ENCODE results near the gene AHNAK.
"Not testable (repeated sequence)": the region's sequence is repeated elsewhere in the genome, so short reads cannot be mapped to it uniquely, and the experiment has no call there.

AHNAK gene

DNA sequence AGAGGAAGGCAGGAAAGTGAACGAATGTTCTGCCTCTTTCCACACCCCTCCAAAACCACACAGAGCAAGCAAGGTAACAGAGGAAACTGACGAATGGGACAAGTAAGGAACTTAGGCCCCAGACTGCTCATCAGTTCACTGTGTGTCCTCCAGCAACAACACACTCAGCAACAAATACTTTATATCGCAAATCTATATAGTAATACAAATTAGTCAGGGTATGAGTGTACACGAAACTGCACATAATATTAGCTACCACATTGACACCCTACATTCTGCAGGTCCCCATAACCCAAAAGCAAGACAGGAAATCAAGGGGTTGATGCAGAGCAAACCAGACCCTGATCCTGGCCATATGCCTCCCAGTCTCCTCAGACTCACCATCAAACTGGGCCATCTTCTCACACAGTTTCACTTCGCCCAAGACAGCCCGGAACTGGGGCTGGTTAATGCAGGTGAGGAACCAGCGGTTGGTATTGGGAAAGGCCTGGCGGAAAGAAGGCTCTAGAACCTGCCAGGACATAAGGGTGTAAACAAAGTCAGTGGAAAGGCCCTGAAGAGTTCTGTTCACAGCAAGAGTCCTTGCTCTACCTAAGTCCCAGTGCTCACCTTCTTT is 20.5 kb upstream of the AHNAK start:
- no peaks in the 10 kb centered on the region for H3K9me3 ChIP-seq (ENCODE audit: control insufficient read depth, low read length)
- peaks cover 5% of the 10 kb centered on the region for H3K36me3 ChIP-seq (ENCODE audit: control insufficient read depth, insufficient read depth, low read length)
- H3K4me3 ChIP-seq (ENCODE audit: low read length): no peak overlapping the region
- no peak overlapping the region for H3K9ac ChIP-seq (ENCODE audit: low read length)
- H3K27me3 ChIP-seq (ENCODE audit: control insufficient read depth, insufficient read depth, low read length): no peaks in the 10 kb centered on the region
- H3K4me1 ChIP-seq (ENCODE audit: control insufficient read depth, insufficient read depth, low read length): peaks cover 6% of the 10 kb centered on the region

GRCh38 chr11:62566247-62566646 is 19.6 kb upstream of the AHNAK start:
- Histone ChIP-seq H3K4me1 (ENCODE audit: control insufficient read depth, insufficient read depth, low read length) (peaks cover 5% of the 10 kb centered on the region), H3K27me3 (ENCODE audit: control insufficient read depth, insufficient read depth, low read length) (no peaks in the 10 kb centered on the region), H3K4me3 (ENCODE audit: low read length) (no peak overlapping the region), H3K36me3 (ENCODE audit: control insufficient read depth, insufficient read depth, low read length) (peaks cover 5% of the 10 kb centered on the region), H3K9me3 (ENCODE audit: control insufficient read depth, low read length) (no peaks in the 10 kb centered on the region), H3K9ac (ENCODE audit: low read length) (no peak overlapping the region)

- H3K4me3 ChIP-seq (ENCODE audit: low read length): no peak overlapping the region
- H3K4me1 ChIP-seq (ENCODE audit: control insufficient read depth, insufficient read depth, low read length): peaks cover 15% of the 10 kb centered on the region
- no peak overlapping the region for H3K9ac ChIP-seq (ENCODE audit: low read length)
- no peaks in the 10 kb centered on the region for H3K9me3 ChIP-seq (ENCODE audit: control insufficient read depth, low read length)
- H3K36me3 ChIP-seq (ENCODE audit: control insufficient read depth, insufficient read depth, low read length): peaks cover 5% of the 10 kb centered on the region
- no peaks in the 10 kb centered on the region for H3K27me3 ChIP-seq (ENCODE audit: control insufficient read depth, insufficient read depth, low read length)
These were observed 18.6 kb upstream of the AHNAK start for GRCh38 chr11:62565100-62565802.

DNA sequence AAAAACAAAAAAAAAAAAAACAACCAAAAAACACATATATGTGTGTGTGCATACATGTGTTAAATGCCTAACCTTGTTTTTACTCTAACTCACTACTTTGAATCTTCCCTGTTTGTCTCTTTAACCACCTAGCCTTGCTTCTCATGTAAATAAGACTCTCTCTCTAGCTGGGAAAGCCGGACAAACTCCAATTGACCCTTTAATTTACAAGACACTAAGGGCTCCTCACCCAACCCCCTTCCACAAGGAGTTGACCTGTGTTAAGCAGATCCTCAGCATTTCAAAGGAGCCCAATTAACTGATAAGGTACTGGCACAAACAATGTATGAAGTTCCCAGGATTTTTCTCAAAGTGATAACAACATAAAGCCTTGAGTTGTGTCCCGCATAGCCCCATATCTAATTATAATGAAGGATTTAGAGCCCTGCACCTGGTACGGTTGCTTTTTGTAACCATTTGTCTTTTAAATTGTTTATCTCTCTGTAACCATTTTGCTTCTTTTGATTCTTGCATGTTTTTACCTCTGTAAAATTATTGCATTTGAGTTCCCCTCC is 15.1 kb upstream of the AHNAK start:
- not testable (repeated sequence) for H3K36me3 ChIP-seq (ENCODE audit: control insufficient read depth, insufficient read depth, low read length)

DNA sequence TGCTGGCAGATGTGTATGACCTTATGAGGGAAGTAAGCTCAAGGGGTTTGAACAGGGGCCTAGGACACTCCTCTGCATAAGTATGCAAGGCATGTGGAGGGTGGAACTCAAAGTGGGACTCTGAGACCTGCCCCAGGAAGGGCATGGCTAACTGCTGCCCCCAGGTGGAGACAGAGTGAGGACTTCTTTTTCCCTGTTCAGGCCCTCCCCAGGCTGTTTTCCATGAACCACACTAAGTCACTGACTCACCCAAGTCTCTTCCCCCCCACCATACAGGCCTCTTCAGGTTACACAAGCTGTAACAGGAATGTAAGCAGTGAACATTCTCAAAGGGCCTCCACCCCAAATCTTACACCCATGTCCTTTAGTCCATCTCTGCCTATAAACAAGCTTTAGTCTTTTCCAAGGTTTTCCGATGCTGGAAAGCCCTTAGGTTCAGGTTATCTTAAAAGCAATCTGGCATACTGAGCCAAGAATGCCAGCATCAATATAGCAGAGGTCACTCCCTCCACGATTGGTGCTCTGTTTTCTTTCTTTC is 14.0 kb upstream of the AHNAK start:
- H3K9me3 ChIP-seq (ENCODE audit: control insufficient read depth, low read length): no peaks in the 10 kb centered on the region
- no peaks in the 10 kb centered on the region for H3K27me3 ChIP-seq (ENCODE audit: control insufficient read depth, insufficient read depth, low read length)
- H3K9ac ChIP-seq (ENCODE audit: low read length): peak overlapping the region; percentile 41
- no peaks in the 10 kb centered on the region for H3K36me3 ChIP-seq (ENCODE audit: control insufficient read depth, insufficient read depth, low read length)
- H3K4me3 ChIP-seq (ENCODE audit: low read length): no peak overlapping the region
- H3K4me1 ChIP-seq (ENCODE audit: control insufficient read depth, insufficient read depth, low read length): peaks cover 35% of the 10 kb centered on the region

More for the DNA sequence above, 15.1 kb upstream of the AHNAK start:
- H3K9ac ChIP-seq (ENCODE audit: low read length); H3K27me3 ChIP-seq (ENCODE audit: control insufficient read depth, insufficient read depth, low read length); H3K9me3 ChIP-seq (ENCODE audit: control insufficient read depth, low read length); H3K4me3 ChIP-seq (ENCODE audit: low read length): not testable (repeated sequence)
- peaks cover 26% of the 10 kb centered on the region for H3K4me1 ChIP-seq (ENCODE audit: control insufficient read depth, insufficient read depth, low read length)

- peak overlapping the region; percentile 10 for H3K9ac ChIP-seq (ENCODE audit: low read length)
- not testable (repeated sequence) for H3K9me3 ChIP-seq (ENCODE audit: control insufficient read depth, low read length); H3K36me3 ChIP-seq (ENCODE audit: control insufficient read depth, insufficient read depth, low read length); H3K27me3 ChIP-seq (ENCODE audit: control insufficient read depth, insufficient read depth, low read length); H3K4me3 ChIP-seq (ENCODE audit: low read length)
- H3K4me1 ChIP-seq (ENCODE audit: control insufficient read depth, insufficient read depth, low read length): peaks cover 42% of the 10 kb centered on the region
These were observed 13.0 kb upstream of the AHNAK start for GRCh38 chr11:62559626-62560025.

DNA sequence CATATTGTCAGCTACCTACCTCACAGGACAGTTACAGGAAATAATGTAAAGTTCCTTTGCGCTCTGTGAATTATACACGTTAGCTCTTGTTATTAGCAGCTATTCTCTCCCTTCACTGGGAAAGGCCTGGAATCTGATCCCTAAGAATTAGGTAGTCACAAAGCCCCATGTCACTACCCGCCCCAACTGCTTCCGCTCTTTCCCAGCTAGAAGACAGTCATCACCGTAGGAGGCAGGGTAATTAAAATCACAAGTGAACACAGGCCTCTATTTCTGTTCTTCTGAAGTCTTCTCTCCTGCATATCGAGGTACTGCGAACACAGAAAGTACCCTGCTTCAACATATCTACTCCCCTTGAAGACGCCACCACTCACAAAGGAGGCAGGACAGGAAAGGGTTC is 12.6 kb upstream of the AHNAK start:
- no peaks in the 10 kb centered on the region for H3K9me3 ChIP-seq (ENCODE audit: control insufficient read depth, low read length)
- no peak overlapping the region for H3K4me3 ChIP-seq (ENCODE audit: low read length)
- H3K4me1 ChIP-seq (ENCODE audit: control insufficient read depth, insufficient read depth, low read length): peaks cover 46% of the 10 kb centered on the region
- no peak overlapping the region for H3K9ac ChIP-seq (ENCODE audit: low read length)
- H3K36me3 ChIP-seq (ENCODE audit: control insufficient read depth, insufficient read depth, low read length): no peaks in the 10 kb centered on the region
- H3K27me3 ChIP-seq (ENCODE audit: control insufficient read depth, insufficient read depth, low read length): no peaks in the 10 kb centered on the region

- Histone ChIP-seq H3K9ac (ENCODE audit: low read length) (no peak overlapping the region), H3K36me3 (ENCODE audit: control insufficient read depth, insufficient read depth, low read length) (no peaks in the 10 kb centered on the region), H3K9me3 (ENCODE audit: control insufficient read depth, low read length) (no peaks in the 10 kb centered on the region), H3K4me1 (ENCODE audit: control insufficient read depth, insufficient read depth, low read length) (peaks cover 51% of the 10 kb centered on the region), H3K4me3 (ENCODE audit: low read length) (no peak overlapping the region), H3K27me3 (ENCODE audit: control insufficient read depth, insufficient read depth, low read length) (no peaks in the 10 kb centered on the region)
These were observed 12.1 kb upstream of the AHNAK start for GRCh38 chr11:62558669-62559068.

DNA sequence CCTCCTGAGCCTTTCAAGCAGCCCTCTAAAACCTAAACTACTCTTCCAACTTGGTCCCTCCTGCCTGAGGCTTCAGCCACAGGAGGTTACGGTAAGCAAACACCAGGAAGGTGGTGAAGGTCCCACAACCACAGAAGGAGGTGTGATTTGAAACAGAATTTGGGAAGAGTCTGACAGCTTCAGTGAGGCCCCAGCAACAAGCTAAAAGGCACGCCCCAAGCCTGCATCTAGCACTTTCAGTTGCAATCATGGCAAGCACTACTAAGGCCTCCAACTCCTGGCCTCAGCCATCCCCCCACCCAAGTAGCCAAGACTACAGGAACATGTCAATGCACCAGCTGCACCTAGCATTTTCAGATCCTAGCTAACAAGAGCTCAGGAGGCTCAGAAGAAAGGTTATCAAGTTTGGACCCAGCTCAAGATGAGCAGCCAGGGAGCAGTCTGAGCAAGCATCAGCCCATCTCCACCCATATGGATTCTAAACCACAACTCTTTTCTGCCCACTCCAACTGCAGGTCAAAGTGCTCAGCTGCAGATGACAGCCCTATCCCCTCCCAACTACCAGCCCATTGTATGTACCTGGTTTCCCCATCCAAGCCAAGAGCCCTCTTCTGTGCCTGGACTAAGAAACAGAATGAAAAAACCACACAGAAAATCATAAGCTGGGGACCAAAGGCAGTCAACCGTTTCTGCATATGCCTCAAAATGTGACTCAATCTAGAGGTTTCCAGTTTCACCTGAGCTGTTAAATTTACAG is 10.4 kb upstream of the AHNAK start:
- Histone ChIP-seq H3K36me3 (ENCODE audit: control insufficient read depth, insufficient read depth, low read length) (no peaks in the 10 kb centered on the region), H3K9ac (ENCODE audit: low read length) (peak overlapping the region; percentile 59), H3K27me3 (ENCODE audit: control insufficient read depth, insufficient read depth, low read length) (no peaks in the 10 kb centered on the region), H3K9me3 (ENCODE audit: control insufficient read depth, low read length) (no peaks in the 10 kb centered on the region), H3K4me1 (ENCODE audit: control insufficient read depth, insufficient read depth, low read length) (peaks cover 66% of the 10 kb centered on the region), H3K4me3 (ENCODE audit: low read length) (peak overlapping the region; percentile 22)

DNA sequence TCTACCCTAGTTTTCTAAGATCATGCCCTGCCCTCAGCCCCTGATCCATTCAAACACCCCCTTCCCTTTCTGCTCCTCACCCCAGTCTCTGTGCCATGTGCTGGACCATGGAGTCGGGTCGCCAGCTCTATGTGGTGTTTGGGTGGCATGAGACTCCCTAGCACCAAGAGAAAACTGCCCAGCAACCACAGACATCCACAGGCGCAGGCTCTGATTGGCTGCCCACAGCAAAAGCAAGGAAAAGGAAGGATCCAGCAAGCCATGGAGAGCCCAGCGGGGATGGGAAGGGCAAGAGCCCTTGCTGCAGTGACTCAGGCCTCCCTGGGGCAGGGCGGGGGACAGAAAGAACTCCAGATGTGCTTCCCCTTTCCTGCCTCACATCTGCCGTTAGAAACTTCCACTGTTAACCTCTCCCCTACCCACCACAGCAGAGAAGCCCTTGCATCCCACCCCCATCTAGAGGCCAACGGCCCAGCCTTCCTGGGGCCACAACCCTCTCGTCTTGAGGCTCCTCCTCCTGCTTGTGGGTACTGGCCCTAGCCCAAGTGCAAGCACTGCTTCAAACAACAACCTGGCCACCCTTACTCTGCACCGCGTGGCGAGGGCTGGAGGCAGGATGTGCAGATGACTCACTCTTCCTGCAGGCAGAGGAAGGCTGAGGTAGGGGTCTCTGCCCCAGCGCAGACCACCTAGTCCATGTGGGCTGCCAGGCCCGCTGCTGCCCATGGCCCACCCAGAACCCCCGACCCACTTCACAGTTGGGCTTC is 9.7 kb upstream of the AHNAK start:
- H3K27me3 ChIP-seq (ENCODE audit: control insufficient read depth, insufficient read depth, low read length): no peaks in the 10 kb centered on the region
- no peaks in the 10 kb centered on the region for H3K36me3 ChIP-seq (ENCODE audit: control insufficient read depth, insufficient read depth, low read length)
- H3K4me1 ChIP-seq (ENCODE audit: control insufficient read depth, insufficient read depth, low read length): peaks cover 74% of the 10 kb centered on the region
- no peaks in the 10 kb centered on the region for H3K9me3 ChIP-seq (ENCODE audit: control insufficient read depth, low read length)
- peak overlapping the region; percentile 22 for H3K4me3 ChIP-seq (ENCODE audit: low read length)
- H3K9ac ChIP-seq (ENCODE audit: low read length): peak overlapping the region; percentile 59

DNA sequence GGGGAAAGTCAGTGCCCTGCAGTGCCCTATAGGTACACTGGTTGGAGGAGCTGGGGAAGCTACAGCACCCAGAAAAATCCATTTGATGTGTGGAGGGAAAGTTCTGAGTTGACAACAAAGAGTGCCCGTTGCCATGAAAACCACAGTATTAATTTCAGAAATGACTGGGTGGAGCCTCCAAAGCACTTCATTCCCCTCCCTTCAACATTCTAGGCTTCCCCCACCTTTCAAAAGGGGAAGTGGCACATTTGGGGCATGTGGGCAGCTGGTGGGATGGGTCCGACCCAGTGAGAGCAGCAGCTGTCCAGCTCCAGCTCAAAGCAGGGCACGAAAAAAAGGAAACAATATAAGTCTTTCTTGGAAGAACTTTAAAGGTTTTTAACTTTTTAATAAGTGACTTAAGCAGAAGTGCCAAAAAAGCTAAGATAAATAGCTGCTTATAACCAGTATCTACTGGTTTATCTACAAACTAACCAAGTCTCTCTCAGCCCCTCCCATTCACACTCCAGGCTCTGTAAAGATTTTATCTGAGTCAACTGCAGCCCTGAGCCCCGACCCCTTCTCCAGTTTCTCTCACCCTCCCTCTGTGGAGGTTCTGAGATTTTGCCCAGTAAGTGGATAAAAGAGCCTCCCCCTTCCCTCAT is 9.0 kb upstream of the AHNAK start:
- H3K9ac ChIP-seq (ENCODE audit: low read length): peak overlapping the region; percentile 59
- peaks cover 75% of the 10 kb centered on the region for H3K4me1 ChIP-seq (ENCODE audit: control insufficient read depth, insufficient read depth, low read length)
- peak overlapping the region; percentile 22 for H3K4me3 ChIP-seq (ENCODE audit: low read length)
- no peaks in the 10 kb centered on the region for H3K9me3 ChIP-seq (ENCODE audit: control insufficient read depth, low read length)
- H3K27me3 ChIP-seq (ENCODE audit: control insufficient read depth, insufficient read depth, low read length): no peaks in the 10 kb centered on the region
- H3K36me3 ChIP-seq (ENCODE audit: control insufficient read depth, insufficient read depth, low read length): no peaks in the 10 kb centered on the region

Measured in mucosa of stomach (tissue), 1 donor.